ENCODE results near the gene TRIP6. TPM values are rescaled to one million over a fixed set of nuclear protein-coding genes. Genes with fewer than 3 reads are reported as not detected.

The TRIP6 gene, protein sequence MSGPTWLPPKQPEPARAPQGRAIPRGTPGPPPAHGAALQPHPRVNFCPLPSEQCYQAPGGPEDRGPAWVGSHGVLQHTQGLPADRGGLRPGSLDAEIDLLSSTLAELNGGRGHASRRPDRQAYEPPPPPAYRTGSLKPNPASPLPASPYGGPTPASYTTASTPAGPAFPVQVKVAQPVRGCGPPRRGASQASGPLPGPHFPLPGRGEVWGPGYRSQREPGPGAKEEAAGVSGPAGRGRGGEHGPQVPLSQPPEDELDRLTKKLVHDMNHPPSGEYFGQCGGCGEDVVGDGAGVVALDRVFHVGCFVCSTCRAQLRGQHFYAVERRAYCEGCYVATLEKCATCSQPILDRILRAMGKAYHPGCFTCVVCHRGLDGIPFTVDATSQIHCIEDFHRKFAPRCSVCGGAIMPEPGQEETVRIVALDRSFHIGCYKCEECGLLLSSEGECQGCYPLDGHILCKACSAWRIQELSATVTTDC
- total RNA-seq, result 107 and 117 TPM in 2 replicates

GRCh38 chr7:100867040-100867775, at the start of gene TRIP6:
TRIP6 (plus strand) TSS chr7:100867387; CDS start chr7:100867498, 111 bp downstream.

GRCh38 chr7:100827330-100828226, 39.6 kb upstream of the TRIP6 start, which contains the start of gene EPHB4:
EPHB4 (minus strand) TSS chr7:100827523; CDS start chr7:100827030, 493 bp downstream.

DNA sequence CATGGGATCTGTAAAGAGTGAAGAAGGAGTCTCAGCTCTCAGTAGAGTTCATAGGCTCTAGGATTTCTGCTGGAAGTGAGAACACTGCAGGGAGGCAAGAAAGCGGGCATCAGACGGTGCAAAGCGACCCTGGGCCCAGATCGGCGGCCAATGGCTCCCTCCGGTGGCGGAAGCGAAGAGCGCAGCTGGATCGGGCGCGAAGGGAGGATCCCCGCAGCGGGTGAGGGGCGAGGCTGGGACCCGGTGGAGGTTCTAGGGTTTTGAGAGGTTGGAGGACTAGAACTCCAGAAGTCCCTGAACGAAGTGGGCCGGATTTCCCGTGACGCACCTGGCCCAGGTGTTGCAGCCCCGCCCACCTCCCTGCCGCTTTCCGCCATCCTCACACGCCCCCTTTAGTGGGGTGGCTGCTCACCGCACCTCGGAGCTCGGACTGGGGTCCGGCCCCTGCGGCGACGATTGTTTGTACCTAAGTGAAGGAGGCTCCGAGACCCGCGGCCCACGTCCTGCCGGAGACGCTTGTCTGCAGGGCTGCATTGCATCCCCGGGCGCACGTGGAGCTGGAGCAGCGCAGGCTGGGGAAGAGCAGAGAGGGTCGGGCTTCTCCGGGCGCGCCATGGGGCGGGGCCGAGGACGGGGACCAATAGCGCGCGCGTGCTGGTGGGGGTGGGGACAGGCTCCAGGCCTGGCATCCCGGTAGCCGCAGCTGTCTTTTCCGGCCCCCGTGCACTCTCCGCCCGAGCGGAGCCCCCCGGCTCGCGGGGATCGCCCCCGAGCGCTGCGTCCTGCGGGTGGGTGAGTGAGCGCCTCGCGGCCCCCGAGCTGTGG, 14.9 kb upstream of the TRIP6 start, which contains the start of gene SLC12A9:
SLC12A9 (plus strand) TSS at position 666 of the 825 bp plus-strand sequence. CDS start 1,485 bp downstream, outside the sequence.

GRCh38 chr7:100874577-100875355, 7.6 kb downstream of the TRIP6 start, which contains the start of gene SRRT:
SRRT (plus strand) TSS chr7:100875103; CDS start chr7:100875591, 488 bp downstream.

DNA sequence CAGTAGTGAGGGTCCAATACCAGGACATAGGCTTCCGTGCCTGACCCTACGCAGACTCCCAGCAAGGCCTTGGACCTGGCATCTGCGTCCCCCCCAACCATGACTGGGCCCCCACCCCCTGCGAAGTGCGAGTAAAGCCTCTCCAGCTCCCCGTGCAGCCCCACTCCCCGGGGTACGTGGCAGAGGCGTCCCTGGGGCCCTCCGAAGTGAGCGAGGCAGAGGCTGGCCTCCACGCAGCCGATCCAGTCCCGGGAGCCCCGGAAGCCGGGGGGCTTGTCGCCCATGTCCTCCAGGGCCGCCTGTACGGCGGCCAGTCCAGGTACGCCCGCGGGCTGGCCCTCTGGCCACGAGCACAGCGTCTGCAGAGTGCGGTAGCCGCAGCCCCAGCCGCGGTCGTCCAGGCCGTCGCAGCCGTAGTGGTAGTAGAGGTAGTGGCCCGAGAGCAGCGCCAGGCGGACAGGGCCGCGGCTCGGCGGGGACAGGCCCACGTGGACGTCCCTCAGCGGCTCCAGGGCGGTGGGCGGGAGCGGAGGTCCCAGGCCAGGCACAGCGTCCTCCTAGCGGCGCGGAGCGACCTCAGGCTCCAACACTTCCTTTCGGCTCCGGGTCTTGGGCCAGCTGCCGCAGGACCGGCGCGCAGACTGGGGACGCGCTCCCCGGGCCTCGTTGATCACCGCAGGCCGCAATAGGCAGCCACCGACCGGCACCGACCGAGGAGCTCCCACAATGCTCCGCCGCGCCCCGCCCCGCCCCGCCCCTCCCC, 22.0 kb downstream of the TRIP6 start, which contains the start of gene UFSP1:
UFSP1 (minus strand) TSS at position 728 of the 763 bp plus-strand sequence; CDS start at position 284, 444 bp downstream.

GRCh38 chr7:100895701-100895955, 28.4 kb downstream of the TRIP6 start, which contains the start of gene ACHE:
ACHE (minus strand) TSS chr7:100895888; CDS start chr7:100894232, 1,656 bp downstream.

Other genes starting within 250 kb of the TRIP6 start
- gene TFR2, start 225.8 kb upstream of the TRIP6 start, total RNA-seq, result under 0.01 and 0.44 TPM in 2 replicates
- gene ACTL6B, start 210.9 kb upstream of the TRIP6 start, total RNA-seq, result not detected in 2 replicates
- 266 and 289 TPM in 2 replicates for gene GNB2, start 193.6 kb upstream of the TRIP6 start, total RNA-seq
- 12.0 and 14.1 TPM in 2 replicates for gene GIGYF1, start 173.1 kb upstream of the TRIP6 start, total RNA-seq
- 50.1 and 59.9 TPM in 2 replicates for gene POP7, start 161.3 kb upstream of the TRIP6 start, total RNA-seq
- gene EPO, start 146.9 kb upstream of the TRIP6 start, total RNA-seq, result not detected in 2 replicates
- gene ZAN, start 133.8 kb upstream of the TRIP6 start, total RNA-seq, result not detected in 2 replicates
- gene EPHB4, start 39.9 kb upstream of the TRIP6 start, total RNA-seq, result 141 and 146 TPM in 2 replicates
- 22.0 and 31.9 TPM in 2 replicates for gene SLC12A9, start 14.7 kb upstream of the TRIP6 start, total RNA-seq
- 67.0 and 81.0 TPM in 2 replicates for gene SRRT, start 7.7 kb downstream of the TRIP6 start, total RNA-seq
- gene UFSP1, start 22.3 kb downstream of the TRIP6 start, total RNA-seq, result 2.8 and 4.8 TPM in 2 replicates
- 0.54 and 0.67 TPM in 2 replicates for gene ACHE, start 28.5 kb downstream of the TRIP6 start, total RNA-seq
- gene MUC3A, start 82.1 kb downstream of the TRIP6 start, total RNA-seq, result not detected in 2 replicates
- not detected in 2 replicates for gene MUC12, start 102.2 kb downstream of the TRIP6 start, total RNA-seq
- gene MUC17, start 152.7 kb downstream of the TRIP6 start, total RNA-seq, result not detected in 2 replicates
- gene TRIM56, start 218.1 kb downstream of the TRIP6 start, total RNA-seq, result 11.8 and 14.0 TPM in 2 replicates

Measured in mammary microvascular endothelial cell (primary cell).